ENCODE data around the gene ATXN1.

- no peak for TF ChIP-seq POLR2A (IDR thresholded peaks at IDR 0.05; ENCODE audit: low read length)
- TF ChIP-seq RAD21 (conservative IDR thresholded peaks at IDR 0.05 in 1 of 2, IDR thresholded peaks at IDR 0.05 in 1 of 2) = no peak
Observed at GRCh38 chr6:16305246-16305725, 456.0 kb downstream of the ATXN1 start.
